ENCODE results near the gene MRPL37.

The MRPL37 gene

DNA sequence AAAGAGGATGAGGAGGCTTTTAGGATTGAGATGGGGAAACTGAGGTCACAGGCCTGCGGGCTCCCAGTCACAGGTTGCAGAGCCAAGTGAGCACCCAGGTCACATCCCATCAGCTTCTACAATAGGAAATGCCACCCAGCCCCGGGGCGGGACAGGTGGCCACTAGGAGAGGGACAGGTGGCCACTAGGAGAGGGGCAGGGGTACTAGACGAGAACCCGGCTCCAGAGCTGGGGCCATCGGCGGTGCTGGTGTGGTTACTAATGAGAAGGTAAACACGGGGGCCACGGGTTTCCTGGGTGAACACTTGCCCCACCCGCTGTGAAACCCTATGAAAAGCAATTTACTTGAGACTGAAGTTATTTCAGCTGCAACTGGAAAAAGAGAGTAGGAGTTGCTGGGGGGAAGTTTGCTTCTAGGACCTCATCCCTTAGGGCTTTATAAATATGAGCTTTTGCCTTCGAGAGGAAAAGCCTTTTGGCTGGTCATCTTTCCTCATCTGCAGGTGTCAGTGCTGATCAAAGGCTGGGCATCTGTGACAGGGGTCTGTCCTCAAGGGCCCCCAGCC, 52.5 kb downstream of the MRPL37 start:
- Histone ChIP-seq H3K27ac (ENCODE audit: low read depth, low read length, poor library complexity, severe bottlenecking) (no peak overlapping the region), H3K9ac (ENCODE audit: low read length) (no peak overlapping the region), H2AFZ (ENCODE audit: low read length) (no peak overlapping the region), H3K9me2 (ENCODE audit: low read depth, low read length) (no peaks in the 10 kb centered on the region), H3F3A (ENCODE audit: insufficient read depth, low read length) (no peaks in the 10 kb centered on the region), H3K27me3 (ENCODE audit: insufficient read depth, low read length) (no peaks in the 10 kb centered on the region), H3K79me2 (ENCODE audit: insufficient read depth, low read length) (no peaks in the 10 kb centered on the region), H3K36me3 (ENCODE audit: insufficient read depth, low read length) (no peaks in the 10 kb centered on the region), H3K4me3 (ENCODE audit: low read depth, low read length, poor library complexity, severe bottlenecking) (no peak overlapping the region), H3K4me2 (ENCODE audit: low read length) (no peak overlapping the region), H3K4me1 (ENCODE audit: insufficient read depth, low read length, severe bottlenecking) (no peaks in the 10 kb centered on the region), H3K9me3 (ENCODE audit: low read length) (no peaks in the 10 kb centered on the region), H4K20me1 (ENCODE audit: insufficient read depth, low read length) (no peaks in the 10 kb centered on the region)
- TF ChIP-seq, protein P1, sequence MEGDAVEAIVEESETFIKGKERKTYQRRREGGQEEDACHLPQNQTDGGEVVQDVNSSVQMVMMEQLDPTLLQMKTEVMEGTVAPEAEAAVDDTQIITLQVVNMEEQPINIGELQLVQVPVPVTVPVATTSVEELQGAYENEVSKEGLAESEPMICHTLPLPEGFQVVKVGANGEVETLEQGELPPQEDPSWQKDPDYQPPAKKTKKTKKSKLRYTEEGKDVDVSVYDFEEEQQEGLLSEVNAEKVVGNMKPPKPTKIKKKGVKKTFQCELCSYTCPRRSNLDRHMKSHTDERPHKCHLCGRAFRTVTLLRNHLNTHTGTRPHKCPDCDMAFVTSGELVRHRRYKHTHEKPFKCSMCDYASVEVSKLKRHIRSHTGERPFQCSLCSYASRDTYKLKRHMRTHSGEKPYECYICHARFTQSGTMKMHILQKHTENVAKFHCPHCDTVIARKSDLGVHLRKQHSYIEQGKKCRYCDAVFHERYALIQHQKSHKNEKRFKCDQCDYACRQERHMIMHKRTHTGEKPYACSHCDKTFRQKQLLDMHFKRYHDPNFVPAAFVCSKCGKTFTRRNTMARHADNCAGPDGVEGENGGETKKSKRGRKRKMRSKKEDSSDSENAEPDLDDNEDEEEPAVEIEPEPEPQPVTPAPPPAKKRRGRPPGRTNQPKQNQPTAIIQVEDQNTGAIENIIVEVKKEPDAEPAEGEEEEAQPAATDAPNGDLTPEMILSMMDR (IDR thresholded peaks at IDR 0.05; ENCODE audit: low read length) = no peak
- no peak for TF ChIP-seq EZH2 (IDR thresholded peaks at IDR 0.05; ENCODE audit: borderline replicate concordance, low read length)

DNA sequence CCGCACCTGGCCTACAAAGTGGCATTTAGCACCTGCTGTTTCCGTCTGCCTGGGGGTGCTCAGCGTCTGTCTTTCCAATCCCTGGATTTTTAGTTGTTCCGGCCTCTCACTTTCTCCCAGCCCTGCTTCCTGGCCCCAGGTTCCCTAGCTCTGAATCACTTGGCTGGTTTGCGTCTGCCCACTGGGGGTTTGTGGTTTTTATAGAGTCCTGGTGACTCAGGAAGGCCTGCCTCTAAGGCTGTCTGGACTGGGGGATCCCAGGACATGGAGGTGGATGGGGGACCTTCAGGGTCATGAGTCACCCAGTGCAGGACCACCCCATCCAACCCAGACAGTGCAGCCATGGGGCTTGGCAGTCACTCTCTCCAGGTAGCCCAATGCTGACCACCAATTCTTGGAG, 53.5 kb downstream of the MRPL37 start:
- Histone ChIP-seq H3K9ac (ENCODE audit: low read length) (no peak overlapping the region), H3K4me3 (ENCODE audit: low read depth, low read length, poor library complexity, severe bottlenecking) (no peak overlapping the region), H2AFZ (ENCODE audit: low read length) (no peak overlapping the region), H3K27me3 (ENCODE audit: insufficient read depth, low read length) (no peaks in the 10 kb centered on the region), H3K79me2 (ENCODE audit: insufficient read depth, low read length) (no peaks in the 10 kb centered on the region), H3K4me1 (ENCODE audit: insufficient read depth, low read length, severe bottlenecking) (no peaks in the 10 kb centered on the region), H3K27ac (ENCODE audit: low read depth, low read length, poor library complexity, severe bottlenecking) (no peak overlapping the region), H3K36me3 (ENCODE audit: insufficient read depth, low read length) (no peaks in the 10 kb centered on the region), H3K9me3 (ENCODE audit: low read length) (no peaks in the 10 kb centered on the region), H3K9me2 (ENCODE audit: low read depth, low read length) (no peaks in the 10 kb centered on the region), H4K20me1 (ENCODE audit: insufficient read depth, low read length) (no peaks in the 10 kb centered on the region), H3F3A (ENCODE audit: insufficient read depth, low read length) (no peaks in the 10 kb centered on the region), H3K4me2 (ENCODE audit: low read length) (no peak overlapping the region)
- no peak for TF ChIP-seq EZH2 (IDR thresholded peaks at IDR 0.05; ENCODE audit: borderline replicate concordance, low read length)
- TF ChIP-seq, protein P1 (IDR thresholded peaks at IDR 0.05; ENCODE audit: low read length) = no peak

DNA sequence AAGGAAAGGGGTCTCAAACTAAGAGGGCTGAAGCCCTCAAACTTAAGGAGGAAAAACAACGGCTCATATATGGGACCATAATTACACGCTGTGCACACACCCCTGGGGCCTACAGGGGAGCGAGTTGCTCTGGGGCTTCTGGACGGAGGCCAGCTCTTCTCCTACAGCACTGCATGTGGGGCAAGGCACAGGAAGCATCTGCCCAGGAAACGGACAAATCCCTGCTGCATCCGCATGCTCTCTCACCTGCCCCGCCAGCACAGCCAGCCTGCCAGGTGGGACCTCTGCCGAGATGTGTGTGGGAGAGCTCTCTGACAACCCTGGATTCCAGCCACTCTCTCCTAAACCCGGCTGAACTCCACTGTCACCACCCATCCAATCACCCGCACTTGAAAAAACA, 54.1 kb downstream of the MRPL37 start:
- Histone ChIP-seq H3K27me3 (ENCODE audit: insufficient read depth, low read length) (no peaks in the 10 kb centered on the region), H3K36me3 (ENCODE audit: insufficient read depth, low read length) (no peaks in the 10 kb centered on the region), H2AFZ (ENCODE audit: low read length) (no peak overlapping the region), H3F3A (ENCODE audit: insufficient read depth, low read length) (no peaks in the 10 kb centered on the region), H3K4me2 (ENCODE audit: low read length) (no peak overlapping the region), H3K4me1 (ENCODE audit: insufficient read depth, low read length, severe bottlenecking) (no peaks in the 10 kb centered on the region), H3K9me2 (ENCODE audit: low read depth, low read length) (no peaks in the 10 kb centered on the region), H3K4me3 (ENCODE audit: low read depth, low read length, poor library complexity, severe bottlenecking) (no peak overlapping the region), H3K9ac (ENCODE audit: low read length) (no peak overlapping the region), H3K79me2 (ENCODE audit: insufficient read depth, low read length) (no peaks in the 10 kb centered on the region), H4K20me1 (ENCODE audit: insufficient read depth, low read length) (no peaks in the 10 kb centered on the region), H3K9me3 (ENCODE audit: low read length) (no peaks in the 10 kb centered on the region), H3K27ac (ENCODE audit: low read depth, low read length, poor library complexity, severe bottlenecking) (no peak overlapping the region)
- no peak for TF ChIP-seq EZH2 (IDR thresholded peaks at IDR 0.05; ENCODE audit: borderline replicate concordance, low read length)
- TF ChIP-seq, protein P1 (IDR thresholded peaks at IDR 0.05; ENCODE audit: low read length) = no peak
